Lung microvascular endothelial cell (primary cell): ENCODE measurements around the gene NOL4L. TPM values are rescaled to one million over a fixed set of nuclear protein-coding genes. Genes with fewer than 3 reads are reported as not detected.
A peak's percentile ranks its signal among the peaks of the same experiment; 100 is the strongest.

ENCODE experiments used
- DNase-seq, 2 donors: peaks; one replicate each; pipeline versions ENCODE4 v3.0.0 to v3.0.0-alpha.2; 2010; ENCODE audit warnings: low read depth in 2 of 2
- total RNA-seq: library from RNA; depleted of rRNA; stranded (reverse); fragments of >200 nt; gene quantifications from 2 replicates; pipeline ENCODE4 v1.2.1, GENCODE V29; 2014

The NOL4L gene
- total RNA-seq: 8.5 and 9.9 TPM in 2 replicates

- peak; percentile 7 to 25 for DNase-seq
Measured at GRCh38 chr20:32585011-32585585, at the start of gene NOL4L. Gene NOL4L (minus strand): TSS chr20:32585333. CDS start chr20:32584890, 443 bp downstream.

- DNase-seq: no peak
Measured at GRCh38 chr20:32634041-32634805, 49.1 kb upstream of the NOL4L start.

GRCh38 chr20:32632461-32633354 is 47.6 kb upstream of the NOL4L start:
- no peak for DNase-seq

GRCh38 chr20:32631933-32632460 is 46.9 kb upstream of the NOL4L start:
- DNase-seq: no peak

GRCh38 chr20:32629813-32630212 is 44.7 kb upstream of the NOL4L start:
- DNase-seq: no peak

GRCh38 chr20:32628960-32629530 is 43.9 kb upstream of the NOL4L start:
- DNase-seq: no peak

GRCh38 chr20:32626859-32627636 is 41.9 kb upstream of the NOL4L start:
- DNase-seq: no peak

GRCh38 chr20:32626407-32626806 is 41.3 kb upstream of the NOL4L start:
- no peak for DNase-seq

- DNase-seq: no peak
Measured at GRCh38 chr20:32625996-32626395, 40.9 kb upstream of the NOL4L start.

GRCh38 chr20:32624687-32625345 is 39.7 kb upstream of the NOL4L start:
- DNase-seq: no peak

GRCh38 chr20:32623667-32624157 is 38.6 kb upstream of the NOL4L start:
- DNase-seq: no peak

GRCh38 chr20:32622585-32623468 is 37.7 kb upstream of the NOL4L start:
- no peak for DNase-seq

GRCh38 chr20:32621891-32622584 is 36.9 kb upstream of the NOL4L start:
- no peak for DNase-seq

- peak in 1 of 2 donors; percentile 28 for DNase-seq
Measured at GRCh38 chr20:32621071-32621890, 36.1 kb upstream of the NOL4L start.

GRCh38 chr20:32619586-32619985 is 34.5 kb upstream of the NOL4L start:
- DNase-seq: no peak

GRCh38 chr20:32614772-32615171 is 29.6 kb upstream of the NOL4L start:
- DNase-seq: no peak

- no peak for DNase-seq
Measured at GRCh38 chr20:32614303-32614702, 29.2 kb upstream of the NOL4L start.
